Type B pancreatic cell (in vitro differentiated cells): ENCODE results near the gene CDKAL1. TPM values are rescaled to one million over a fixed set of nuclear protein-coding genes. Genes with fewer than 3 reads are reported as not detected.

Source experiments
- DNase-seq: peaks from one replicate; pipeline ENCODE4 v3.0.0; 2021; ENCODE audit warnings: mixed read lengths; ENCODE audit not compliant: unreplicated experiment; ENCODE audit errors: extremely low spot score
- H3K27ac Mint-ChIP-seq: 2 replicates; pipeline ENCODE4 v1.8.0; 2021; ENCODE audit warnings: mild to moderate bottlenecking, mixed read lengths
- H3K27me3 Mint-ChIP-seq: 2 replicates; pipeline ENCODE4 v1.8.0; 2021; ENCODE audit warnings: mixed read lengths
- H3K36me3 Mint-ChIP-seq: 2 replicates; pipeline ENCODE4 v1.8.0; 2021; ENCODE audit warnings: mixed read lengths
- H3K4me1 Mint-ChIP-seq: one replicate; pipeline ENCODE4 v1.8.0; 2021; ENCODE audit warnings: mixed read lengths; ENCODE audit not compliant: unreplicated experiment
- H3K4me3 Mint-ChIP-seq: 2 replicates; pipeline ENCODE4 v1.8.0; 2021; ENCODE audit warnings: mild to moderate bottlenecking, mixed read lengths
- H3K9me3 Mint-ChIP-seq: 2 replicates; pipeline ENCODE4 v1.8.0; 2021; ENCODE audit warnings: mixed read lengths
- total RNA-seq: library from RNA; stranded (reverse); gene quantifications from 2 replicates; pipeline ENCODE4 v1.2.1, GENCODE V29; 2021; ENCODE audit warnings: low replicate concordance
- TF ChIP-seq, protein P1 (sequence below): fragments of 200-600 bp; sonication (generic); conservative IDR thresholded peaks from 2 replicates; pipeline ENCODE4 v1.5.0; 2021; ENCODE audit warnings: antibody characterized with exemption, mild to moderate bottlenecking

The CDKAL1 gene
- total RNA-seq, 1 donor from 2014 or later = 21.0 TPM

DNA sequence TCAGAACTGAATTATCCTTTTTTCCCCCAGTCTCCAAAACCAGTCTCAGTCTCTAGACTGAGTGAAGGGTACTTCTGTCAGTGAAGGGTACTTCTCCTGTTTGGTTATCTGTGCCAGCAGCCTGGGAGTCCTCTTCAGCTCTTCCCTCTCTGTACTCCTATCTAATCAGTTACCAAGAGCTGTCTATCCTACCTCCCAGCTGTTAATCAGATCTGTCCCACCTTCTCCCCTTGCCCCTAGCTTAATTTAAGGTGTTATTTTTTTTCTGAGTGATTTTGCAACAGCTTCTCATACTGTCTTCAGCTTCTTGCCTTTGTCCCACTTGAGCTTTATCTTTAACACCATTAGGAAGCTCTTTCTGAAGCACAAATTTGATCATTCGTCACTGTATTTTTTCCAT is 567.4 kb downstream of the CDKAL1 start:
- peaks cover 2% of the 10 kb centered on the region for H3K36me3 Mint-ChIP-seq
- peaks cover 6% of the 10 kb centered on the region for H3K9me3 Mint-ChIP-seq
- no peak overlapping the region for H3K4me3 Mint-ChIP-seq
- no peaks in the 10 kb centered on the region for H3K27me3 Mint-ChIP-seq
- H3K27ac Mint-ChIP-seq = peak overlapping the region; percentile 61
- TF ChIP-seq, protein P1, sequence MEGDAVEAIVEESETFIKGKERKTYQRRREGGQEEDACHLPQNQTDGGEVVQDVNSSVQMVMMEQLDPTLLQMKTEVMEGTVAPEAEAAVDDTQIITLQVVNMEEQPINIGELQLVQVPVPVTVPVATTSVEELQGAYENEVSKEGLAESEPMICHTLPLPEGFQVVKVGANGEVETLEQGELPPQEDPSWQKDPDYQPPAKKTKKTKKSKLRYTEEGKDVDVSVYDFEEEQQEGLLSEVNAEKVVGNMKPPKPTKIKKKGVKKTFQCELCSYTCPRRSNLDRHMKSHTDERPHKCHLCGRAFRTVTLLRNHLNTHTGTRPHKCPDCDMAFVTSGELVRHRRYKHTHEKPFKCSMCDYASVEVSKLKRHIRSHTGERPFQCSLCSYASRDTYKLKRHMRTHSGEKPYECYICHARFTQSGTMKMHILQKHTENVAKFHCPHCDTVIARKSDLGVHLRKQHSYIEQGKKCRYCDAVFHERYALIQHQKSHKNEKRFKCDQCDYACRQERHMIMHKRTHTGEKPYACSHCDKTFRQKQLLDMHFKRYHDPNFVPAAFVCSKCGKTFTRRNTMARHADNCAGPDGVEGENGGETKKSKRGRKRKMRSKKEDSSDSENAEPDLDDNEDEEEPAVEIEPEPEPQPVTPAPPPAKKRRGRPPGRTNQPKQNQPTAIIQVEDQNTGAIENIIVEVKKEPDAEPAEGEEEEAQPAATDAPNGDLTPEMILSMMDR = no peak
- DNase-seq = no peak
- H3K4me1 Mint-ChIP-seq = peaks cover 52% of the 10 kb centered on the region

DNA sequence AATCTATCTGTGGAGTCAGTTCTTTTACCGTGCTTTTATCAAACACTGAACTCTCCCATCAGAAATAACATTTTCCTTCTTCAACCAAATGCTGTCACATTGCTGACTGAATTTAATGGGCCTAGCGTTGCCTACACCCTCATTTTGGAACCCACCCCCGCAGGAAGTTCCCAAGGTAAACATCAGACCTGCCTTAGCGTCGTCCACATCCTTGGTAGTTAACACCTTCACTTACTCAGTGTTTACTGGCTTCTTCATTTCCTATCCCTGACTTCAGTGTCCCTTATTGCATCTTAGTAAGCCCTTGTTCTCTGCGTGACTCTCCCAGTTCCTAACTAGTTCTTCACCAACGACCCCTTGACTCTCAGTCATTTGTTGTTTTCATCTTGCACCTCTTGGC is 567.9 kb downstream of the CDKAL1 start:
- H3K36me3 Mint-ChIP-seq = peaks cover 3% of the 10 kb centered on the region
- peaks cover 6% of the 10 kb centered on the region for H3K9me3 Mint-ChIP-seq
- no peak for DNase-seq
- H3K4me1 Mint-ChIP-seq = peaks cover 52% of the 10 kb centered on the region
- H3K4me3 Mint-ChIP-seq = peak overlapping the region; percentile 16
- no peaks in the 10 kb centered on the region for H3K27me3 Mint-ChIP-seq
- TF ChIP-seq, protein P1 = no peak
- H3K27ac Mint-ChIP-seq = peak overlapping the region; percentile 61

DNA sequence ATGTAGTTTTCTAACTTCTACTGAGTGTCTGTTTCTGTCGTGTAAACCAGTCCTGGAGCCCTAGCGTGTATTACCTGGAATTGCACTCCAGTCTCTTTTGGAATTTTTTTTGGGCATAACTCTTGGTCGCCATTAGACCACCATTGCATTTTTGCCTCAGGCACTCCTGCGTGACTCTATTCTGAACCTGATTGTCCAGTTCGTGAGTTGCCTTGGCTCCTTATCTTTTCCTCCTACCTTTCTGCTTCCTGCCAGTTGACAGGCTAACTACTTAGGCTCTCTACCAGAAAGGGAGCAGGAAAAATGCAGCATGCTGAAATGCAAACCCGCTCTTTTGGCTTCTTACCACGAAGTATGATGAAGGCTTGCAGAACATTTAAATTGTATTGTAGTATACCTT is 568.4 kb downstream of the CDKAL1 start:
- H3K27ac Mint-ChIP-seq = peak overlapping the region; percentile 61
- H3K4me1 Mint-ChIP-seq = peaks cover 52% of the 10 kb centered on the region
- peak overlapping the region; percentile 16 for H3K4me3 Mint-ChIP-seq

DNA sequence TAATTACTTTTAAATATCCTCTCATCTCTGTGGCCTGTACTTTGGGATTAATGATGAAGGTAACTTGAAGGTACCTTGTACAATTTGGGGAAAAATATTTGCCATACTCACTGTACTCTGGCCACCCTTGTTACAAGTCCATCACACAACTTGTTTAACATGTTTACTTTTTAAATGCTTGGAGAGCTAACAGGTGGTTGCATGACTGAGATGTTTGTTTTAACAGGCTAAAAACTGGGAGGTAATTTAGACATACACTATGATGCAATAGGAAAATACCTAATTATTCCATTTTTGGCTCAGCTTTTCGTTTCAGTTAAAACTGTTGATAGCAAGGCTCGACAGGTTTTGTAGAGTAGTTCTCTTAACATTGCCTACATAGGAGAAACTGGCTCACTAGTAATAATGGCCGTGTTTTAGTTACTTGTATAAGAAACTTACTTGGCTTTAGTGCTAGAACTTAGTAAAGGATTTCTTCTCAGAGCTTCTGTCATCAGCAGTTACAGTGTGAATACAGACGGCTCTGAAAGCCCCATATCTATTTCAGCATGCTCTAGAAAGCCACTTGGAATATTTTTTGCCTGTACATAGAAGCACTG is 569.5 kb downstream of the CDKAL1 start:
- Mint-ChIP-seq H3K4me1 (peaks cover 43% of the 10 kb centered on the region), H3K9me3 (peaks cover 6% of the 10 kb centered on the region), H3K36me3 (peaks cover 3% of the 10 kb centered on the region), H3K27me3 (no peaks in the 10 kb centered on the region), H3K4me3 (peak overlapping the region; percentile 7), H3K27ac (peak overlapping the region; percentile 2)
- DNase-seq = no peak
- TF ChIP-seq, protein P1 = no peak

More for the DNA sequence above, 568.4 kb downstream of the CDKAL1 start:
- Mint-ChIP-seq H3K36me3 (peaks cover 3% of the 10 kb centered on the region), H3K27me3 (no peaks in the 10 kb centered on the region), H3K9me3 (peaks cover 6% of the 10 kb centered on the region)
- no peak for DNase-seq
- TF ChIP-seq, protein P1 = no peak

DNA sequence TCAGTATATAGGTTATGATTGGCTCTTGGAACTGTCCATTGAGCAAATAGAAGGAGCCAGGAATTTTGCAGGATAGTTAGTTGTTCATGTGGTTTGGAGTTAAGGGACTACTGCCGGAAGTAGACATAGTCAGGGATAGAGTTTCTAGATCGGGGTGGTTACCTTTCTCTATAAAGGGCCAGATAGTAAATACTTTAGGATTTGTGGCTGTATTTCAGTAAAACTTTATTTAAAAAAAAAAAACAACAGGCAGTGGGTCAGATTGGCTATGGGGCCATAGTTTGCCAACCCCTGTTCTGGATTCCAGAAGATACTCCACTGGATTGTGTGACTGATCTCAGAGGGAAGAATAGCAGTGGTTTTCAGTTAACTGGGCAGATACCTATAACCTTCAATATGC is 570.0 kb downstream of the CDKAL1 start:
- Mint-ChIP-seq H3K36me3 (peaks cover 3% of the 10 kb centered on the region), H3K4me3 (no peak overlapping the region), H3K27me3 (no peaks in the 10 kb centered on the region), H3K27ac (peak overlapping the region; percentile 2), H3K9me3 (peaks cover 6% of the 10 kb centered on the region), H3K4me1 (peaks cover 42% of the 10 kb centered on the region)
- no peak for DNase-seq
- TF ChIP-seq, protein P1 = no peak

DNA sequence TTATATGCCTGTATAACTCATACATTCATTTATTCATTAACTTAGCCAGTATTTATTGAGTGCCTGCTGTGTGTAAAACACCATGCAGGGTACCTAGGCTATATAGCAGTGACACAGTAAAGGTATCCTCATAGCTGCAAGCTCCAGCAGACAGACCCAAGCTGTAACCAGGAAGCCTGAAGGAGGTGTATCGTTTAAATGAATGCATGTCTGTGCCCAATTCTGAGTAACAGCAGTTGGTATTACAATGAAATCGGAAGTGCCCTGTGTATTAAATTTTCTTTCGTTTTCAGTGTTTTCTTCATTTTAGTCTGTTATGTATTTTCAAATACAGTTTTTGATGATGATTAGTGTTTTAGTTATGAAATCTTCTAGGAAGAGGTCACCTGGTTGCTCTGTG is 573.5 kb downstream of the CDKAL1 start:
- TF ChIP-seq, protein P1 = no peak
- no peak for DNase-seq
- Mint-ChIP-seq H3K36me3 (peaks cover 3% of the 10 kb centered on the region), H3K27me3 (no peaks in the 10 kb centered on the region), H3K27ac (no peak overlapping the region), H3K4me3 (no peak overlapping the region), H3K9me3 (no peaks in the 10 kb centered on the region), H3K4me1 (peaks cover 42% of the 10 kb centered on the region)
